HG02884 (cell line): ENCODE data around the gene SACM1L.

Experiments
- ATAC-seq: cut with Tn5 transposase; IDR thresholded peaks from one replicate; pipeline ENCODE4 v1.9.1; 2021; ENCODE audit warnings: mild to moderate bottlenecking, moderate library complexity; ENCODE audit not compliant: unreplicated experiment

The SACM1L gene

GRCh38 chr3:45762647-45763302, 73.6 kb downstream of the SACM1L start:
- no peak for ATAC-seq

- ATAC-seq: no peak
These were observed 74.1 kb downstream of the SACM1L start for GRCh38 chr3:45763303-45763675.

GRCh38 chr3:45765266-45765851, 76.2 kb downstream of the SACM1L start:
- no peak for ATAC-seq

GRCh38 chr3:45765958-45766357, 76.8 kb downstream of the SACM1L start:
- ATAC-seq: no peak

- no peak for ATAC-seq
These were observed 82.1 kb downstream of the SACM1L start for GRCh38 chr3:45771166-45771775.

- no peak for ATAC-seq
These were observed 82.6 kb downstream of the SACM1L start for GRCh38 chr3:45771831-45772230.

GRCh38 chr3:45772341-45773035, 83.3 kb downstream of the SACM1L start:
- ATAC-seq: no peak

GRCh38 chr3:45773072-45773471, 83.9 kb downstream of the SACM1L start:
- ATAC-seq: no peak

GRCh38 chr3:45773714-45774449, 84.7 kb downstream of the SACM1L start:
- ATAC-seq: no peak

- no peak for ATAC-seq
These were observed 85.7 kb downstream of the SACM1L start for GRCh38 chr3:45774581-45775521.

GRCh38 chr3:45775571-45776300, 86.5 kb downstream of the SACM1L start:
- ATAC-seq: no peak

GRCh38 chr3:45776301-45776595, 87.1 kb downstream of the SACM1L start:
- no peak for ATAC-seq

- no peak for ATAC-seq
These were observed 87.4 kb downstream of the SACM1L start for GRCh38 chr3:45776611-45777010.

GRCh38 chr3:45777111-45777745, 88.0 kb downstream of the SACM1L start:
- no peak for ATAC-seq

GRCh38 chr3:45777746-45778386, 88.7 kb downstream of the SACM1L start:
- ATAC-seq: no peak

GRCh38 chr3:45778761-45779201, 89.6 kb downstream of the SACM1L start:
- no peak for ATAC-seq

- no peak for ATAC-seq
These were observed 90.8 kb downstream of the SACM1L start for GRCh38 chr3:45779746-45780735.
